ENCODE results near the gene ZNF445. TPM values are rescaled to one million over a fixed set of nuclear protein-coding genes. Genes with fewer than 3 reads are reported as not detected.

Gene ZNF445
- total and polyA plus RNA-seq, 9 of the 15 experiments (the other 6 are each of a cell fraction or from before 2014, with no cell fraction given): 1.2 to 26.9 (median 10.6) TPM

- TF ChIP-seq MGA (IDR thresholded peaks at IDR 0.05): no peak
Observed at GRCh38 chr3:44418549-44418948, 58.9 kb downstream of the ZNF445 start (continued).

Data from K562 (cell line).